GM18868 (cell line): ENCODE measurements around the gene MLLT1.

Source experiments
- ATAC-seq: cut with Tn5 transposase; IDR thresholded peaks from one replicate; pipeline ENCODE4 v1.9.1; 2021; ENCODE audit warnings: mild to moderate bottlenecking, moderate library complexity; ENCODE audit not compliant: unreplicated experiment

The MLLT1 gene

GRCh38 chr19:6236310-6237291, 43.2 kb downstream of the MLLT1 start:
- ATAC-seq: no peak

- ATAC-seq: no peak
Measured at GRCh38 chr19:6235031-6235951, 44.5 kb downstream of the MLLT1 start.

- no peak for ATAC-seq
Measured at GRCh38 chr19:6234527-6234926, 45.2 kb downstream of the MLLT1 start.

- no peak for ATAC-seq
Measured at GRCh38 chr19:6233827-6234511, 45.8 kb downstream of the MLLT1 start.

GRCh38 chr19:6233056-6233826, 46.5 kb downstream of the MLLT1 start:
- no peak for ATAC-seq

- ATAC-seq: no peak
Measured at GRCh38 chr19:6232601-6233055, 47.1 kb downstream of the MLLT1 start.

GRCh38 chr19:6230991-6231448, 48.8 kb downstream of the MLLT1 start:
- ATAC-seq: no peak

- no peak for ATAC-seq
Measured at GRCh38 chr19:6229951-6230712, 49.6 kb downstream of the MLLT1 start.

- no peak for ATAC-seq
Measured at GRCh38 chr19:6229216-6229913, 50.4 kb downstream of the MLLT1 start.

GRCh38 chr19:6228551-6229215, 51.1 kb downstream of the MLLT1 start:
- ATAC-seq: no peak

- ATAC-seq: no peak
Measured at GRCh38 chr19:6227936-6228325, 51.8 kb downstream of the MLLT1 start.

GRCh38 chr19:6227156-6227935, 52.4 kb downstream of the MLLT1 start:
- no peak for ATAC-seq

GRCh38 chr19:6226444-6227155, 53.2 kb downstream of the MLLT1 start:
- ATAC-seq: no peak

- no peak for ATAC-seq
Measured at GRCh38 chr19:6226012-6226411, 53.8 kb downstream of the MLLT1 start.

GRCh38 chr19:6225232-6225865, 54.4 kb downstream of the MLLT1 start:
- no peak for ATAC-seq

- ATAC-seq: no peak
Measured at GRCh38 chr19:6224308-6224675, 55.5 kb downstream of the MLLT1 start.
